HK-2 (cell line): ENCODE measurements around the gene CNN3.
"Not testable (repeated sequence)": the region's sequence is repeated elsewhere in the genome, so short reads cannot be mapped to it uniquely, and the experiment has no call there.

Experiments
- DNase-seq: peaks from one replicate; pipeline ENCODE4 v3.0.0-alpha.2; 2018; ENCODE audit not compliant: unreplicated experiment

Gene CNN3

GRCh38 chr1:94949681-94950661 lies 23.1 kb upstream of the CNN3 start:
- DNase-seq: no peak

GRCh38 chr1:94947437-94947836 lies 20.5 kb upstream of the CNN3 start:
- no peak for DNase-seq

- no peak for DNase-seq
Observed at GRCh38 chr1:94946886-94947285, 20.0 kb upstream of the CNN3 start.

- DNase-seq: no peak
Observed at GRCh38 chr1:94942171-94943128, 15.5 kb upstream of the CNN3 start.

GRCh38 chr1:94941480-94941879 lies 14.6 kb upstream of the CNN3 start:
- not testable (repeated sequence) for DNase-seq

- DNase-seq: no peak
Observed at GRCh38 chr1:94940738-94941137, 13.8 kb upstream of the CNN3 start.

- no peak for DNase-seq
Observed at GRCh38 chr1:94937820-94938219, 10.9 kb upstream of the CNN3 start.

GRCh38 chr1:94936861-94937620 lies 10.1 kb upstream of the CNN3 start:
- DNase-seq: no peak

- DNase-seq: no peak
Observed at GRCh38 chr1:94935476-94935875, 8.6 kb upstream of the CNN3 start.

- no peak for DNase-seq
Observed at GRCh38 chr1:94935034-94935433, 8.1 kb upstream of the CNN3 start.

GRCh38 chr1:94934551-94934950 lies 7.6 kb upstream of the CNN3 start:
- no peak for DNase-seq

- no peak for DNase-seq
Observed at GRCh38 chr1:94931254-94931841, 4.4 kb upstream of the CNN3 start.

- DNase-seq: no peak
Observed at GRCh38 chr1:94929351-94930217, 2.7 kb upstream of the CNN3 start.

- DNase-seq: no peak
Observed at GRCh38 chr1:94928293-94928939, 1.5 kb upstream of the CNN3 start.

GRCh38 chr1:94927405-94928175 lies 680 bp upstream of the CNN3 start:
- DNase-seq: no peak

- DNase-seq: peak; percentile 69
Observed at GRCh38 chr1:94926126-94926914, 590 bp downstream of the CNN3 start.

GRCh38 chr1:94925561-94926125 lies 1.3 kb downstream of the CNN3 start:
- peak; percentile 86 for DNase-seq

GRCh38 chr1:94925004-94925403 lies 1.9 kb downstream of the CNN3 start:
- no peak for DNase-seq
